PFSK-1 (cell line): ENCODE results near the gene NUP62.

Source experiments
- FOXP2 ChIP-seq: optimal IDR thresholded peaks from 2 replicates; pipeline ENCODE3; 2011; ENCODE audit warnings: borderline replicate concordance, control low read depth, inconsistent platforms; ENCODE audit not compliant: insufficient read depth; ENCODE audit errors: extremely low read length, extremely low read depth
- POLR2AphosphoS5 ChIP-seq: IDR thresholded peaks from 2 replicates; pipeline ENCODE4 v1.6.1; 2012; ENCODE audit warnings: low read depth, mild to moderate bottlenecking, control low read depth, low read length, moderate library complexity
- REST ChIP-seq, 2 experiments: IDR thresholded peaks; 2 replicates each; pipeline versions ENCODE4 v1.6.1 to v1.8.0; 2011 to 2012; ENCODE audit warnings: low read depth in 2 of 2, low read length in 2 of 2, control low read depth in 1 of 2, inconsistent platforms in 1 of 2, mild to moderate bottlenecking in 1 of 2, moderate library complexity in 1 of 2; ENCODE audit not compliant: insufficient read depth in 1 of 2
- SIN3A ChIP-seq: IDR thresholded peaks from 2 replicates; pipeline ENCODE4 v1.6.1; 2012; ENCODE audit warnings: mild to moderate bottlenecking, low read length, moderate library complexity, borderline replicate concordance; ENCODE audit not compliant: insufficient read depth
- TAF1 ChIP-seq: IDR thresholded peaks from 2 replicates; pipeline ENCODE4 v1.6.1; 2012; ENCODE audit warnings: low read length, control low read depth, borderline replicate concordance; ENCODE audit not compliant: insufficient read depth

The NUP62 gene

DNA sequence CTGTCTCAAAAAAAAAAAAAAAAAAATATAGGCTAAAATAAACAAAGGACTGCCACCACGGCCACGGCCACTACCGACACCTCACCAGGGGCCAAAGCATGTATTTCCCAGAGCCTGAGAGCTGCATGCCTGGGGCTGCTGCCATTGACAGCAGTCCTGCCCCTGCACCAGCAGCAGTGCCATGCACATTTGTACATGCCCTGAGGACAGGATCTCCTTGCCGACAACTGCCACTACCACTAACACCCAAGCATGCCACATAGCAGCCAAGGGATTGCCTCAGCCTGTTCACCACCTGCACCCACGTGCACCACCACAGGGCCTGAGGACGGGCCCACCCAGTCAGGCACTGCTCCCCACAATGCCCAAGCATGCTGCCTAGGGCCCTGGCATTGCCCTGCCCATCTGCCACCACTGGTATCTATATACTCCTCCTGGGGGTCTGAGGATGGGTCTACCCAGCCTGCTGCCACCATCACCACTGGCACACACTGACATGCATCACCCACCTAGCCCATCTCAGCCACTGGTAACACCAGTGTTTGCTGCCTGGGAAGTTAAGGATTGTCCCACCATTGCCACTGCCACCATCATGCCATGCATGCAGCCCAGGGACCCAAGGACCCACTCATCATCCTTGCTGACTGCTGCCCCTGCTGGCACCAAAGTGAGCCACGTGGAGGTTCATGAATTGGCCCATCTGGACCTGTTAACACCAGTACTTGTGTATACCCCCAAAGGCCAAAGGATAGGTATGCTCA, 10.6 kb upstream of the NUP62 start:
- TF ChIP-seq REST (IDR thresholded peaks at IDR 0.05; ENCODE audit: insufficient read depth in 1 of 2, low read depth in 2 of 2, low read length in 2 of 2) (no peak), FOXP2 (no peak), POLR2AphosphoS5 (no peak)

GRCh38 chr19:49938662-49939061, 9.4 kb upstream of the NUP62 start:
- no peak for TF ChIP-seq SIN3A
- TF ChIP-seq TAF1: no peak
- TF ChIP-seq REST (IDR thresholded peaks at IDR 0.05; ENCODE audit: insufficient read depth in 1 of 2, low read depth in 2 of 2, low read length in 2 of 2): no peak
- TF ChIP-seq FOXP2: no peak
- no peak for TF ChIP-seq POLR2AphosphoS5

- TF ChIP-seq FOXP2 (no peak), TAF1 (no peak), REST (IDR thresholded peaks at IDR 0.05; ENCODE audit: insufficient read depth in 1 of 2, low read depth in 2 of 2, low read length in 2 of 2) (0 out of 4 replicates have a peak, but pooled peaks of 1 of the 2 experiments have one; percentile 54), POLR2AphosphoS5 (no peak)
Observed at GRCh38 chr19:49937750-49938381, 8.6 kb upstream of the NUP62 start.

DNA sequence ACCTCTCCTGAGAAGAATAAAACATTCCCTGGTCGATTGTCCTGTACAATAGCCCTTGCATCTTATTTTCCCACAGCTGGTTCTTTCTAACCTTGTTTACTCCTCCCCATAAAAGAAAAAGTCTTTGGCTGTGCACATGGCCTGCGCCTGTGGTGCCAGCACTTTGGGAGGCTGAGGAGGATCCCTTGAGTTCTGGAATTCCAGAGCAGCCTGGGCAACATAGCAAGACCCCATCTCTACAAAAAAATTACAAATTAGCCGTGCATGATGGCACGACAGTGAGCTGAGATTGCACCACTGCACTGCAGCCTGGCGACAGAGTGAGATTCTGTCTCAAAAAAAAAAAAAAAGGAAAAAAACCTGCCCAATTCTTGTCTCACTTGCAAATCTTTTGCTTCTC, 7.2 kb upstream of the NUP62 start:
- TF ChIP-seq FOXP2: no peak
- no peak for TF ChIP-seq REST (IDR thresholded peaks at IDR 0.05; ENCODE audit: insufficient read depth in 1 of 2, low read depth in 2 of 2, low read length in 2 of 2)
- no peak for TF ChIP-seq POLR2AphosphoS5
- TF ChIP-seq TAF1: no peak
- TF ChIP-seq SIN3A: no peak
